ENCODE results near the gene EWSR1. TPM values are rescaled to one million over a fixed set of nuclear protein-coding genes. Genes with fewer than 3 reads are reported as not detected.

Gene EWSR1
- total and polyA plus RNA-seq, 2 of the 4 experiments (the other 2 are of a cell fraction), result 243 to 518 TPM

- POLR2A ChIA-PET (ENCODE audit: unreplicated experiment), result no interaction called here
- Histone ChIP-seq H3K79me1 (ENCODE audit: low read depth in 1 of 2, low read length in 2 of 2) (no peaks in the 10 kb centered on the region), H4K8ac (ENCODE audit: low read depth in 2 of 2, low read length in 2 of 2) (no peak overlapping the region), H2BK120ac (ENCODE audit: low read depth, low read length) (no peak overlapping the region), H3K23ac (ENCODE audit: low read depth, low read length) (no peak overlapping the region), H2AK9ac (replicated peaks; ENCODE audit: low read depth, low read length, poor library complexity) (no peak overlapping the region), H3K4me2 (ENCODE audit: low read depth, low read length) (no peak overlapping the region), H4K91ac (ENCODE audit: insufficient read depth, low read depth, low read length) (no peak overlapping the region), H3K9me1 (ENCODE audit: insufficient read depth, low read length) (no peaks in the 10 kb centered on the region), H2BK20ac (ENCODE audit: low read depth, low read length) (no peak overlapping the region), H4K20me1 (ENCODE audit: insufficient read depth, low read length) (peaks cover 11% of the 10 kb centered on the region; the same call in 1 of the 2 replicates), H2BK5ac (ENCODE audit: low read depth, low read length, poor library complexity, severe bottlenecking) (no peak overlapping the region), H3K27me3 (ENCODE audit: control insufficient read depth, insufficient read depth, low read length) (no peaks in the 10 kb centered on the region), H3K36me3 (ENCODE audit: control insufficient read depth, insufficient read depth, low read length) (peaks cover 52% of the 10 kb centered on the region), H3K4me1 (ENCODE audit: control insufficient read depth, insufficient read depth, low read length) (no peaks in the 10 kb centered on the region), H3K14ac (replicated peaks; ENCODE audit: low read depth, low read length) (no peak overlapping the region), H3K4ac (ENCODE audit: low read depth, low read length) (no peak overlapping the region), H3K27ac (ENCODE audit: insufficient read depth, low read length) (no peak overlapping the region), H3K56ac (ENCODE audit: extremely low read depth, insufficient read depth, low read length) (no peak overlapping the region), H2AK5ac (ENCODE audit: low read depth, low read length) (no peak overlapping the region), H3K4me3 (ENCODE audit: insufficient read depth, low read depth, low read length) (no peak overlapping the region), H4K5ac (ENCODE audit: low read depth, low read length) (no peak overlapping the region), H3K9me3 (ENCODE audit: control insufficient read depth, insufficient read depth, low read length) (no peaks in the 10 kb centered on the region), H3K9ac (ENCODE audit: low read depth, low read length) (no peak overlapping the region), H2BK15ac (ENCODE audit: low read depth, low read length) (no peak overlapping the region), H2AFZ (replicated peaks; ENCODE audit: low read length, poor library complexity) (no peak overlapping the region), H3K18ac (ENCODE audit: low read depth, low read length) (no peak overlapping the region)
- TF ChIP-seq SMC3 (IDR thresholded peaks at IDR 0.05; ENCODE audit: low read depth, low read length), result no peak
- TF ChIP-seq RFX5 (IDR thresholded peaks at IDR 0.05; ENCODE audit: low read depth, low read length), result no peak
- TF ChIP-seq RCOR1 (IDR thresholded peaks at IDR 0.05; ENCODE audit: insufficient replicate concordance, low read length), result no peak
- no peak for TF ChIP-seq MAZ (IDR thresholded peaks at IDR 0.05; ENCODE audit: borderline replicate concordance, low read depth, low read length)
- no peak for TF ChIP-seq CTCF (conservative IDR thresholded peaks at IDR 0.05; ENCODE audit: low read depth, low read length)
- TF ChIP-seq MAFK (IDR thresholded peaks at IDR 0.05; ENCODE audit: low read depth, low read length), result no peak
- DNase-seq (no peak), ATAC-seq (ENCODE audit: low read depth) (no peak)
- intact Hi-C loops (cut with micrococcal nuclease), result no loop called here
- CTCF ChIA-PET, result no interaction called here
- dilution Hi-C loops (cut with HindIII; ENCODE audit: low sequenced_read_pairs, unreplicated experiment), result no loop called here
- BruUV-seq (replicated peaks), result no TSS peak
- in situ Hi-C loops (cut with MboI; ENCODE audit: low sequenced_read_pairs), result no loop called here
- 88% methylated on average over 6 of the region's 10 CpGs; no CpG with 5 or more reads in 1 of the 2 experiments for WGBS, 2 experiments (ENCODE audit: extremely low coverage in 2 of 2, insufficient read length in 1 of 2)
Measured at GRCh38 chr22:29342577-29343312, 74.7 kb downstream of the EWSR1 start.

All from IMR-90 (cell line).